ENCODE measurements around the gene KPNA3.

- TF ChIP-seq EP300 (IDR thresholded peaks at IDR 0.05) (no peak), CTCF (IDR thresholded peaks at IDR 0.05) (no peak), POLR2A (IDR thresholded peaks at IDR 0.05) (no peak), POLR2AphosphoS5 (IDR thresholded peaks at IDR 0.05) (no peak)
These were observed 113.2 kb downstream of the KPNA3 start for GRCh38 chr13:49679246-49679645.
